GM18526 (cell line): Measurements from ENCODE around the gene CASZ1.

ENCODE experiments used
- POLR2A ChIP-seq: IDR thresholded peaks from 3 replicates; pipeline ENCODE4 v1.6.1; 2011; ENCODE audit not compliant: insufficient read length; ENCODE audit errors: extremely low read depth

The CASZ1 gene

GRCh38 chr1:10815858-10816195 lies 19.4 kb upstream of the CASZ1 start:
- no peak for TF ChIP-seq POLR2A

DNA sequence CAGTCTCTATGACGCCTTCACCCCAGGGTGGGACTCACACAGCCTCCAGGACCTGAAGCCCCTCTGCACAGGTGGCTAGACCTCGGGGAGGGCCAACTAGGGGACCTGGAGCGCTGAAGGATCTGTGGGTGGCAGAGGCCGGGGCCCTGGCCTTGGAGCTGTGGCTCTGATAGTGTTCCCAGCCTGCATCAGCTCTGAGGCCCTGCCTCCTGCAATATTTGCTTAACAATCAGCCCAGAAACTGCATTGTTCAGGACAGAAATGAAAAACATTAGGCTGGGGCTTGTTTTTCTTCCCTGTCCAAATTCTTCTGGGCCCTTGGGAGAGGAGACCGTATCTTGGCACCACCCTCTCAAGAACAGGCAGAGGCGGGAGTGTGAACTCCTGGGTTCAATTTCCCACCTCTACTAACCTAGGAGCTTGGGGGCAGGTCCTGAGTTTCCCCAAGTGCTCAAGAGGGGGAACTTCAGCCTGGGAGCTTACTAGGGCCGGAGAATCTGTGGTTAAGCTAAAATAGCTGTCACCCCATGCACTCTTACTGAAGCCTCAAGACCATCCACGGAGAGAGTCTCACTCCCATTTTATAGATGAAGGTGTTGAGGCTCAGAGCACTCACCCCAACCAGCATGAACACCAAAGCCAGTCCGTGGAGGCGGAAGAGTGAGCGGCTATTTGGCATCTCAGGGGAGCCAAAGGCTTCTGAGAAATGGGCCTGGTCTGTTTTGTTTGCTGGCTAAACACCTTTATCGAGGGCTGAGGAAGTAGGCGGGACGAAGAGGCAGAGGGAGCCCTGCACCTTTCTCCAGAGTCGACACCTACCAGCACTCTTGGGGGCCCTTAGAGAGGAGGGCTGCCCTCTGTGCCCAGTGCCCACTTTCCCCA lies 18.8 kb upstream of the CASZ1 start:
- TF ChIP-seq POLR2A, result no peak

GRCh38 chr1:10814312-10814711 lies 17.9 kb upstream of the CASZ1 start:
- TF ChIP-seq POLR2A, result no peak

GRCh38 chr1:10813799-10814198 lies 17.4 kb upstream of the CASZ1 start:
- no peak for TF ChIP-seq POLR2A

GRCh38 chr1:10812387-10812915 lies 16.0 kb upstream of the CASZ1 start:
- TF ChIP-seq POLR2A, result no peak

DNA sequence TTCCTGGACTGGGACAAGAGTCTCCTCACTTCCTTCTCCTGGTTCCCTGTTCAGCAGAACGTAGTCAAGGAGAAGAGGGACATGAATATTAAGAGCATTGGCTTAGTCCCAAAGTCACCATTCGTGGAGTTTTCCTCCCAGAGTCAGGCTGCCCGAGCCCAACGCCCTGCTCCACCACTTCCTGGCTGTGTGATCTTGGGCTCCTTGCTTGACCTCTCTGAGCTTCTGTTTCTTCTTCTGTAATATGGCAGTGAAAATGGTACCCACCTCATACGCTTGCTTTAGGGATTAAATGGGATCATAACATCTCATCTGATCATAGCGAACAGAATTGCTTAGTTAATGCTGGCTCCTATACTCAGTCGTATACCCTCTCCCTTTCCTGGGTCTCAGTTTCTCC lies 12.0 kb upstream of the CASZ1 start:
- no peak for TF ChIP-seq POLR2A

DNA sequence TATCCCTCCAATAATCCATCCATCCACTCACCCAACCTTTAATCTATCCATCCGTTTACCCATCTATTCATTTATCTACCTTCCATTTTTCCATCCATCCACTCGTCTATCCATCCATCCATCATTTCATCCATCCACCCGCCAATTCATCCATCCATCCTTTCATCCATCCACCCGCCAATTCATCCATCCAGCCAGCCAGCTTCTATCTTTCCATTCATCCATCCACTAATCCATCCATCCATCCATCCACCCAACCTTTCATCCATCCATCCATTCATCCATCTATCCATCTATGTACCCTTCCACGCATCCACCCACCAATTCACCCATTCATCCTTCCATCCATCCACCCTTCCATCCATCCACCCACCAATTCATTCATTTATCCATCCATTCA lies 10.5 kb upstream of the CASZ1 start:
- TF ChIP-seq POLR2A, result no peak

GRCh38 chr1:10803971-10804820 lies 7.8 kb upstream of the CASZ1 start:
- no peak for TF ChIP-seq POLR2A

DNA sequence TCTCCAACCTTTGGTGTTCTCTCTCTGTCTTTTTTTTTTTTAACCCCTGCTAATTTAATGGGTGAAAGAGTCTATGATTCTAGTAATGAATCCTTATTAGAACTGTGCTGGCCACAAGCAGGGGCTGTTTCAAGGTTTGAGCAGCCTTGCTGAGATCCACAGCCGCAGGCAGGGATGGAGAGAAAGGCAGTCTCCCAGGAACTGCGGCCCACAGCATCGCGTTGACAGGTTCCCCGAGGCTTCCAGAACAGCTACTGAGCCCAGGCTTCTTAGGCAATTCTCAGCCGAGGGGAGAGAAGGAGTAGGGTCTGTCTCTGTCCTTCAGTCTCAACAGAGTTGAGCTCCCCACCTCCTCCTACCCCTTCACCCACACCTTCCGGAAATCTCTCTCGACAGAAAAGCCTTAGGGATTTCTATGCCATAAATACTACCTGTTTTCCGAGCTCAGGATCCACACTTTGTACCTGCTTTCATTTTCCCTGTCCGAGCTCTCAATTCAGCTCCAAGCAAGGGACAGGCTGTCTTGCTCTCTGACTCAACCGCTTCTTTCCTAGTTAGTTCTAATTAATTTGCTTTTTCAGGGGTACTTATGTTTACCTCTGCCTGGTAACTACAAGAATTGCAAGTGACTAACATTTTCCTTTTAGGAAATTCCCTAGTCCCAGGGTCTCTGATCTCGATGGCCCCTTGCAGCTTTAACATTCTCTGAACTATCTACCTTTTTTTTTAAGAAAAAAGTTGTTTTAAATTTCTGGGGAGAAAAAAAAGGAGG lies 6.7 kb upstream of the CASZ1 start:
- no peak for TF ChIP-seq POLR2A

DNA sequence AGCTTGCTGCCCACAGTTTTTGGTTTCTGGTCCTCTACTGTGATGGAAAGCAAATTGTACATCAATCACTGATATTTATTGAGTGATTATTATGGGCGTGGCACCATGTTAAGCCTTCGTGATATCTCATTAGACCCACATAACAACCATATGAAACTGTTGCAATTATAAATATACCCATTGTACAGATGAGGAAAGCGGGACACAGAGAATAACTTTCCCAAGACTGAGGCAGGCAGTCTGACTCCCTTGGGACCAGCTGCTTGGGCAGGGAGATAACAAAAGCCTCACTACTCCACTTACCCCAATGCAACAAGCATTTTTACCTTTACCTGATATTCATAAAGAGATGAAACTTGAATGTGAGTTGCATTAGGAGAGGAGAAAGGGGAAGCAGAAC lies 4.3 kb upstream of the CASZ1 start:
- no peak for TF ChIP-seq POLR2A

- no peak for TF ChIP-seq POLR2A
These were observed 3.3 kb upstream of the CASZ1 start for GRCh38 chr1:10799726-10800125.

DNA sequence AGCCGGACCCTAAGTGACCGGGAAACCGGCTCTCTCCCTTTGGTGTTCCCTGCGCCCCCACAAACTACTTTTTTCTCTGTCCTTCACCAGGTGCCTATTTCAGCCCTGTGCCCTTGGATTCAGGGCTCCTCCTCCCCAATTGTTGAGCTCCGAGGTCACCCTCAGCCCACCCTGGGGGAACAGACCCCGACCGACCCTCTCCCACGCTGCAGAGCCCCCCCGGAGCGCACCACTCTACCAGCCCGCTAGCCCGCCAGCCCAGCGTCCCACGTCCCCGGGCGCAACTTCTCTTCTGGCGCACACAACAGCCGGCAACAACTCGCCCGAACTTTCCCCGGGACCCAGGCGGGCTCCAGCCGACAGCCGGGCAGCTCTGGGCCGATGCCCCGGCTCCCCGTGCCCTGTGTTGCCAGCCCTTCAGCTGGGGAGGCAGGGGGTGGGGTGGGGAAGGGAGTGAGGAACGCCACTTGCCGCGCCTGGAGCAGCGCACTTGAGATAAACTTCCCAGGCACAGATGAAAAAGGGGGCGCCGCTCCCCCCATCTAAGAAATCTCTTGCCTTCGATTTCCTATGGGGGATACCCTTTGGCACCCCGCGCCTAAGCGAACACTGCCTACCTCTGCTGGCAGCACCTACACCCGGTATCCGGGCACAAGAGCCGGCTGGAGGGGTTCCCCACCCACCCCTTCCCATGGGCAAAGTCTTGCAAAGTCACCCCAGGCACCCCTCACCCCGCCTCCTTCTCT lies 997 bp downstream of the CASZ1 start:
- TF ChIP-seq POLR2A, result no peak

DNA sequence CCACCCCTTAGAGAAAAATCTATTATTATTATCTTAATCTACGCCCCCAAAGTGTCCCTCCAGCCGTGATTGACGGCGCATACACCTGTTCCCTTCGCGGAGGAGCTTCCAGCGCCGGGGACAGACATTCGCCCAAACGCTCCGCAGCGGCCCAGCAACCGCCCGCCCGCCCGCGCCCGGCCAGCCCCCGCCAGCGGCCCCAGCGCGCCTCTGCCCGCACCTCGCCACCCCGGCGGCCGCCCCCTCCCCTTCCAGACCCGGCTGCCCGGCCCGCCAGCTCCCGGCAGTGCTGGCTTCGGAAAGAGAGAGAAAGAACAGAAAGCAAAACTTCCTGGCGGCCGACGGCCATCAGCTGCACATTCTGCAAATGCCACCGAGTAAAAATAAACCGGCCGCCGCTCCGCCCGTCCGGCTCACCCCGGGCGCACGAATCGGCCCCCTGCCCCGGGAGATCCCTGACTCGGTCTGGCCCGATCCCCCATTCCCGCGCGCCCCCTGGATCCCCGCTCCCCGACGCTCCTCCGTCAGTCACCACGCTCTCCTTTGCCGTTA lies 1.6 kb downstream of the CASZ1 start:
- TF ChIP-seq POLR2A, result no peak

DNA sequence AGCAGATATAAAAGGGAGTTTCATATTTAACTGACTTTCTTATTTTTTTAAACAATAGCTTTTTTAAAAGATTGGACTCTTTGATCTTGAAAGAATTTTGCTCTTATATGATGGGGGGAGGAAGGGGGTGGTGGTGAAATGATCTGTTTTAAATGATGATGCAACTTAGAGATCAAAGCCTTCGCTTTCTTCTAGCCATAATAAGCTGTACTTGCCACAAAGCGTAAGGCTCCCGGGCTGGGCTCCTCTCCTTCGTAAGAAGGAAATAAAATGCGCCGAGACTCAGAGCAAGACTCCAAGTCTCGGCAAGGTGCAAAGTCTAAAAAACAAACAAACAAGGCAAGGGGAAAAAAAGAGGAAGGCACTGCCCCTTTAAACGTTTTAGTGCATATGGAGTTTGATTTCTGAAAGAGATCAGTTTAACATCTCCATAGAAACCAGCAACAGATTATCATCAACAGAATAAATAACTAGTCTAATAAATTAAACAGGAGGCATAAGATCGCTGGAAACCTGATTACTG lies 3.3 kb downstream of the CASZ1 start:
- no peak for TF ChIP-seq POLR2A

DNA sequence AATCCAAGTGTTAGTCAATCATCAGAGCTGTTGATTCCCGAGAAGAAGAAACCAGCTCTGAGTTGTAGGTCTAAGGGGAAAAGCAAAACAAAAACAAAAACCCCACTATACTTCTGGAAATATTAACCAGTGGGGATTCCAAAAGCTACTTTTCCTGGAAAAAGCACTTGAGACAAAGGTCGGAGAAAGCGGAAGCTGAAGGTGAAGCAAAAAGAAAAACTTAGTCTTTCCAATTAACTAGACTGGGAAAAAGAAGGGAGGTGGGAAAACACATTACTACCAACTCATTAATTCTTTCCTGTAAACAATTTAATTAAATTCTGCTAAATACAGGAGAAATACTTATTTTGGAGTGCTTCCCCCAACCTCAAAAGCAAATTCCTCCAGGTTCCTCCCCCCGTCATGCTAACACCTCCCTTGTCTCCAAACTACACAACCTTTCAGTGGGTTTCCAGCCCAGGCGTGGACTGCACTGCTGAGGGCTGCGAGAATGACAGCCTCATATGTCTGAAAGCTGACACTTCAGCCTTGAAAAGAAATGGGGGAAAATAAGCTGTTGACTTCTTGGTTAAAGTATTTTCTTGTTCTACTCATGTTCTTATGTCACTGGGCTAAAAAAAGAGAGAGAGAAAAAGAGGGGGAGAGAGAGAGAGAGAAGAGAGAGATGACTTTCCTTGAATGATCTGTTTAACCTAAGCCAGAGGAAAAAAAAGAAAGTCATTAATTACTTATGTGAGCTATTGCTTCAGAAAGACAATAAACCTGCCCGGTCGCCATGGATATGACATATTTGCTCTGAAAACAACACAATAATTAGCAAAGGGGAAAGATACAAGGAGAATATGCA lies 5.1 kb downstream of the CASZ1 start:
- no peak for TF ChIP-seq POLR2A
